Ascending aorta (tissue), 2 donors: ENCODE measurements around the gene SREBF1. TPM values are rescaled to one million over a fixed set of nuclear protein-coding genes. Genes with fewer than 3 reads are reported as not detected.
"Not testable (repeated sequence)": the region's sequence is repeated elsewhere in the genome, so short reads cannot be mapped to it uniquely, and the experiment has no call there.

Experiments used
- DNase-seq, 2 donors: peaks; one replicate each; pipeline ENCODE4 v3.0.0-alpha.2; 2019; ENCODE audit warnings: low spot score in 2 of 2
- H3K27ac ChIP-seq, 2 donors: fragments of 200-600 bp; sonication (generic); one replicate each; pipeline ENCODE4 v1.5.1; 2016 to 2017; ENCODE audit warnings: mild to moderate bottlenecking in 1 of 2
- H3K27me3 ChIP-seq: fragments of 200-600 bp; sonication (generic); one replicate; pipeline ENCODE4 v1.5.1; 2017
- H3K36me3 ChIP-seq, 2 donors: fragments of 200-600 bp; sonication (generic); one replicate each; pipeline ENCODE4 v1.5.1; 2016
- H3K4me1 ChIP-seq, 2 donors: fragments of 200-600 bp; sonication (generic); one replicate each; pipeline ENCODE4 v1.5.1; 2016 to 2017; ENCODE audit warnings: mild to moderate bottlenecking in 1 of 2
- H3K4me3 ChIP-seq, 2 donors: fragments of 200-600 bp; sonication (generic); one replicate each; pipeline ENCODE4 v1.5.1; 2016 to 2017; ENCODE audit warnings: mild to moderate bottlenecking in 1 of 2
- H3K9me3 ChIP-seq, 2 donors: fragments of 200-600 bp; sonication (generic); one replicate each; pipeline ENCODE4 v1.5.1; 2016
- CTCF ChIP-seq, 3 experiments: fragments of 200-600 bp in 2 of 3; fragments of 450-650 bp in 1 of 3; sonication (generic) in 2 of 3; IDR thresholded peaks; one replicate each; pipeline ENCODE4 v1.5.1; 2016 to 2019; ENCODE audit warnings: antibody characterized with exemption in 3 of 3, mild to moderate bottlenecking in 1 of 3, moderate library complexity in 1 of 3
- intact Hi-C: fragments of 100-400 bp; cut with DNase I; formaldehyde crosslinking; loops from one replicate; pipeline ENCODE4 v1.15.1; 2023
- total RNA-seq: library from RNA; depleted of rRNA; stranded (reverse); fragments of >200 nt; gene quantifications from one replicate; pipeline ENCODE4 v1.1.0, GENCODE V29; 2016

Gene SREBF1
- total RNA-seq, 1 donor from 2014 or later: 141 TPM

- Histone ChIP-seq H3K27ac (peak overlapping the region; percentile 27 to 33), H3K4me1 (peaks cover 0 to 2% of the 10 kb centered on the region in 2 donors), H3K36me3 (peaks cover 15 to 24% of the 10 kb centered on the region in 2 donors), H3K27me3 (no peaks in the 10 kb centered on the region), H3K4me3 (peak overlapping the region; percentile 46 to 56), H3K9me3 (no peaks in the 10 kb centered on the region)
- no peak for TF ChIP-seq CTCF (IDR thresholded peaks at IDR 0.05)
- intact Hi-C loops: loop anchor here (1.0 kb wide), 1 partner anchor 129 kb away; the partner anchor contains the start of gene RAI1
- no peak for DNase-seq
Observed at GRCh38 chr17:17810084-17810894, 26.5 kb downstream of the SREBF1 start.

- Histone ChIP-seq H3K4me3 (peak overlapping the region; percentile 46 to 56), H3K36me3 (peaks cover 15 to 19% of the 10 kb centered on the region in 2 donors), H3K4me1 (peaks cover 0 to 2% of the 10 kb centered on the region in 2 donors), H3K9me3 (no peaks in the 10 kb centered on the region), H3K27me3 (no peaks in the 10 kb centered on the region), H3K27ac (peak overlapping the region; percentile 27 to 33)
- intact Hi-C loops: loop anchor here (1.0 kb wide), 1 partner anchor 128 kb away; the partner anchor contains the start of gene RAI1
- no peak for TF ChIP-seq CTCF (IDR thresholded peaks at IDR 0.05)
- no peak for DNase-seq
Observed at GRCh38 chr17:17809531-17810083, 27.2 kb downstream of the SREBF1 start.

- no peak overlapping the region for H3K4me3 ChIP-seq
- DNase-seq: no peak
- H3K27me3 ChIP-seq: no peaks in the 10 kb centered on the region
- no peak for TF ChIP-seq CTCF (IDR thresholded peaks at IDR 0.05)
- peaks cover 0 to 2% of the 10 kb centered on the region in 2 donors for H3K4me1 ChIP-seq
- no peak overlapping the region for H3K27ac ChIP-seq
- H3K9me3 ChIP-seq: no peaks in the 10 kb centered on the region
- peaks cover 10 to 17% of the 10 kb centered on the region in 2 donors for H3K36me3 ChIP-seq
- intact Hi-C loops: no loop called here
Observed at GRCh38 chr17:17808706-17809432, 27.9 kb downstream of the SREBF1 start.

- peaks cover 10 to 18% of the 10 kb centered on the region in 2 donors for H3K36me3 ChIP-seq
- H3K4me3 ChIP-seq, H3K9me3 ChIP-seq, H3K27me3 ChIP-seq, DNase-seq, H3K4me1 ChIP-seq, H3K27ac ChIP-seq, intact Hi-C loops: not testable (repeated sequence)
Observed at GRCh38 chr17:17808200-17808599, 28.6 kb downstream of the SREBF1 start.

- Histone ChIP-seq H3K9me3 (no peaks in the 10 kb centered on the region), H3K27me3 (no peaks in the 10 kb centered on the region), H3K27ac (no peak overlapping the region), H3K4me1 (peaks cover 0 to 2% of the 10 kb centered on the region in 2 donors), H3K36me3 (peaks cover 3 to 11% of the 10 kb centered on the region in 2 donors), H3K4me3 (no peak overlapping the region)
- no peak for TF ChIP-seq CTCF (IDR thresholded peaks at IDR 0.05)
- intact Hi-C loops: no loop called here
- DNase-seq: no peak
Observed at GRCh38 chr17:17807440-17807839, 29.3 kb downstream of the SREBF1 start.
